SK-N-SH (cell line): ENCODE data around the gene ATP2B3. TPM values are rescaled to one million over a fixed set of nuclear protein-coding genes. Genes with fewer than 3 reads are reported as not detected.

Experiments
- CTCF ChIA-PET: fragments of 300-600, 350-600 bp; formaldehyde crosslinking; extraction: SDS; loops from one replicate; lab custom pipeline; 2021; lab: Yijun Ruan, JAX
- POLR2A ChIA-PET: fragments of 350-600 bp; sonication (Branson Sonifier 250); formaldehyde crosslinking; extraction: SDS; loops from one replicate; lab custom pipeline; 2020; ENCODE audit warnings: antibody characterized with exemption, inconsistent platforms; lab: Yijun Ruan, JAX
- DNase-seq: peaks from one replicate; pipeline ENCODE4 v3.0.0; 2012
- H2AFZ ChIP-seq: fragments of 200-600 bp; sonication (generic); 2 replicates; pipeline ENCODE4 v1.8.1; 2016; ENCODE audit warnings: antibody characterized with exemption, mild to moderate bottlenecking, low read depth
- H3F3A ChIP-seq: fragments of 200-600 bp; sonication (generic); replicated peaks from 2 replicates; pipeline ENCODE3; 2016; ENCODE audit warnings: antibody characterized with exemption, mild to moderate bottlenecking; ENCODE audit not compliant: insufficient read depth
- H3K27ac ChIP-seq, 2 experiments: fragments of 200-500 bp in 1 of 2; fragments of 200-600 bp in 1 of 2; sonication (Bioruptor generic) in 1 of 2; sonication (generic), shearing (Covaris generic) in 1 of 2; 2 replicates each; pipeline versions ENCODE4 v1.5.1 to v1.6.1; 2014 to 2016; ENCODE audit warnings: low read depth in 2 of 2, inconsistent platforms in 1 of 2, low read length in 1 of 2, mild to moderate bottlenecking in 1 of 2, mixed read lengths in 1 of 2
- H3K27me3 ChIP-seq: fragments of 200-600 bp; sonication (generic), shearing (Covaris generic); 2 replicates; pipeline ENCODE4 v1.6.1; 2016; ENCODE audit warnings: mixed run types; ENCODE audit not compliant: insufficient read depth
- H3K36me3 ChIP-seq, 2 experiments: fragments of 200-500 bp in 1 of 2; fragments of 200-600 bp in 1 of 2; sonication (Bioruptor generic) in 1 of 2; sonication (generic) in 1 of 2; replicated peaks in 1 of 2; 2 replicates each; pipeline versions ENCODE3 to v1.5.1; 2014 to 2016; ENCODE audit warnings: low read length in 1 of 2, mild to moderate bottlenecking in 1 of 2; ENCODE audit not compliant: insufficient read depth in 2 of 2, control insufficient read depth in 1 of 2
- H3K4me1 ChIP-seq, 2 experiments: fragments of 200-500 bp in 1 of 2; fragments of 200-600 bp in 1 of 2; sonication (Bioruptor generic) in 1 of 2; sonication (generic), shearing (Covaris generic) in 1 of 2; 2 replicates each; pipeline versions ENCODE4 v1.5.1 to v1.6.1; 2014 to 2016; ENCODE audit warnings: low read depth in 1 of 2, low read length in 1 of 2, mixed run types in 1 of 2; ENCODE audit not compliant: insufficient read depth in 2 of 2, control insufficient read depth in 1 of 2
- H3K4me2 ChIP-seq: fragments of 200-600 bp; sonication (generic), shearing (Covaris generic); 2 replicates; pipeline ENCODE4 v1.6.1; 2017; ENCODE audit warnings: mixed run types
- H3K4me3 ChIP-seq, 2 experiments: fragments of 200-500 bp in 1 of 2; fragments of 200-600 bp in 1 of 2; sonication (Bioruptor generic) in 1 of 2; sonication (generic), shearing (Covaris generic) in 1 of 2; 2 replicates each; pipeline versions ENCODE4 v1.5.1 to v1.8.1; 2014 to 2016; ENCODE audit warnings: low read depth in 2 of 2, inconsistent platforms in 1 of 2, low read length in 1 of 2, mild to moderate bottlenecking in 1 of 2, mixed read lengths in 1 of 2, moderate library complexity in 1 of 2
- H3K79me2 ChIP-seq: fragments of 200-600 bp; sonication (generic); 2 replicates; pipeline ENCODE4 v1.8.1; 2017; ENCODE audit warnings: mild to moderate bottlenecking; ENCODE audit not compliant: insufficient read depth
- H3K9ac ChIP-seq: fragments of 200-600 bp; sonication (generic); 2 replicates; pipeline ENCODE4 v1.6.1; 2017; ENCODE audit warnings: mixed run types
- H3K9me2 ChIP-seq: fragments of 200-600 bp; sonication (generic); 2 replicates; pipeline ENCODE4 v1.6.1; 2017; ENCODE audit warnings: mixed run types
- H3K9me3 ChIP-seq: fragments of 200-600 bp; sonication (generic); 2 replicates; pipeline ENCODE4 v1.6.1; 2017; ENCODE audit warnings: mixed run types, mild to moderate bottlenecking, moderate library complexity
- H4K20me1 ChIP-seq: fragments of 200-600 bp; sonication (generic); 2 replicates; pipeline ENCODE4 v1.6.1; 2017; ENCODE audit warnings: mild to moderate bottlenecking, mixed run types; ENCODE audit not compliant: insufficient read depth
- CHD2 ChIP-seq: fragments of 150-350 bp; IDR thresholded peaks from 2 replicates; pipeline ENCODE4 v1.6.1; 2018; ENCODE audit warnings: low read length; ENCODE audit not compliant: partially characterized antibody
- CTCF ChIP-seq: fragments of 200-600 bp; sonication (generic); IDR thresholded peaks from 2 replicates; pipeline ENCODE4 v1.6.1; 2017; ENCODE audit warnings: antibody characterized with exemption, mild to moderate bottlenecking, moderate library complexity
- ELF1 ChIP-seq: IDR thresholded peaks from 2 replicates; pipeline ENCODE4 v1.4.0; 2012
- FOSL2 ChIP-seq: IDR thresholded peaks from 2 replicates; pipeline ENCODE4 v1.4.0; 2012; ENCODE audit warnings: low read depth, mild to moderate bottlenecking, moderate library complexity, borderline replicate concordance
- GABPA ChIP-seq: IDR thresholded peaks from 2 replicates; pipeline ENCODE4 v1.4.0; 2012; ENCODE audit warnings: low read depth, mild to moderate bottlenecking
- GATA2 ChIP-seq: sonication (generic); formaldehyde crosslinking; IDR thresholded peaks from 2 replicates; pipeline ENCODE4 v1.5.0; 2020; ENCODE audit warnings: mild to moderate bottlenecking, missing genetic modification reagents
- IRF3 ChIP-seq: fragments of 150-350 bp; IDR thresholded peaks from 2 replicates; pipeline ENCODE4 v1.6.1; 2016; ENCODE audit warnings: mild to moderate bottlenecking, low read depth, low read length
- JUND ChIP-seq: IDR thresholded peaks from 2 replicates; pipeline ENCODE4 v1.4.0; 2012
- MAX ChIP-seq: IDR thresholded peaks from 2 replicates; pipeline ENCODE4 v1.4.0; 2012; ENCODE audit warnings: low read depth
- MEF2A ChIP-seq: IDR thresholded peaks from 2 replicates; pipeline ENCODE4 v1.4.0; 2012; ENCODE audit warnings: low read depth, borderline replicate concordance
- MXI1 ChIP-seq: IDR thresholded peaks from 2 replicates; pipeline ENCODE4 v1.6.1; 2012; ENCODE audit warnings: mild to moderate bottlenecking, low read depth, low read length, improper control_type of control experiment
- NFIC ChIP-seq: IDR thresholded peaks from 2 replicates; pipeline ENCODE4 v1.4.0; 2012; ENCODE audit warnings: borderline replicate concordance
- NRF1 ChIP-seq: IDR thresholded peaks from 2 replicates; pipeline ENCODE4 v1.6.1; 2012; ENCODE audit warnings: low read depth, mild to moderate bottlenecking, low read length
- POLR2AphosphoS5 ChIP-seq: IDR thresholded peaks from 2 replicates; pipeline ENCODE4 v1.6.1; 2012; ENCODE audit warnings: low read depth, low read length
- RAD21 ChIP-seq: IDR thresholded peaks from 2 replicates; pipeline ENCODE4 v1.6.1; 2012; ENCODE audit warnings: mild to moderate bottlenecking, low read length
- RCOR1 ChIP-seq: fragments of 150-350 bp; IDR thresholded peaks from 2 replicates; pipeline ENCODE4 v1.6.1; 2017; ENCODE audit warnings: antibody characterized with exemption, low read length
- RXRA ChIP-seq: IDR thresholded peaks from 2 replicates; pipeline ENCODE4 v1.4.0; 2012; ENCODE audit warnings: low read depth, mild to moderate bottlenecking, borderline replicate concordance
- SIN3A ChIP-seq: IDR thresholded peaks from 2 replicates; pipeline ENCODE4 v1.6.1; 2012; ENCODE audit warnings: low read depth, mild to moderate bottlenecking, low read length, moderate library complexity, borderline replicate concordance
- TAF1 ChIP-seq: IDR thresholded peaks from 2 replicates; pipeline ENCODE4 v1.6.1; 2012; ENCODE audit warnings: low read depth, mild to moderate bottlenecking, low read length, moderate library complexity, borderline replicate concordance
- TEAD4 ChIP-seq: IDR thresholded peaks from 2 replicates; pipeline ENCODE4 v1.4.0; 2012; ENCODE audit warnings: mild to moderate bottlenecking, borderline replicate concordance; ENCODE audit not compliant: insufficient read depth
- WGBS: methylation state at CpG from one replicate; pipeline ENCODE4 v1.1.6; 2017; ENCODE audit warnings: low lambda C conversion rate; 5-methylcytosine and 5-hydroxymethylcytosine counted together
- polyA plus RNA-seq, 3 experiments: library from polyadenylated mRNA; depleted of rRNA; stranded (reverse); fragments of >200 nt; gene quantifications; 2 replicates each; pipeline ENCODE4 v1.2.3, GENCODE V29; 2012

The ATP2B3 gene
- polyA plus RNA-seq, 1 of the 3 experiments (the other 2 are of a cell fraction), result 0.16 TPM

GRCh38 chrX:153487590-153488071 is 29.8 kb upstream of the ATP2B3 start:
- WGBS, result no CpG with 5 or more reads among the region's 11 CpGs
- Histone ChIP-seq H3K79me2 (no peaks in the 10 kb centered on the region), H4K20me1 (no peaks in the 10 kb centered on the region), H3F3A (no peaks in the 10 kb centered on the region), H3K4me2 (no peak overlapping the region), H3K9ac (no peak overlapping the region), H3K4me1 (peaks cover 8 to 69% of the 10 kb centered on the region in 2 experiments; a peak in 2 of 4 replicates), H3K27me3 (no peaks in the 10 kb centered on the region), H2AFZ (no peak overlapping the region), H3K9me2 (no peaks in the 10 kb centered on the region), H3K4me3 (no peak overlapping the region), H3K36me3 (no peaks in the 10 kb centered on the region), H3K9me3 (no peaks in the 10 kb centered on the region), H3K27ac (peak overlapping the region in 1 of 2 experiments; percentile 44; a peak in 2 of 4 replicates)
- ChIA-PET CTCF (interaction anchor here (0.6 to 0.9 kb wide), 2 partner anchors 16 to 20 kb away, joined by 3 to 4 read pairs; no protein-coding TSS in a partner anchor), POLR2A (no interaction called here)
- TF ChIP-seq FOSL2 (no peak), CHD2 (no peak), RXRA (no peak), GATA2 (CRISPR knock-in tag) (no peak), MEF2A (no peak), MXI1 (no peak), CTCF (no peak), ELF1 (no peak), RAD21 (no peak), TAF1 (no peak), JUND (no peak), NRF1 (no peak), GABPA (no peak)
- no peak for DNase-seq

GRCh38 chrX:153488231-153488914 is 29.1 kb upstream of the ATP2B3 start:
- 52% methylated on average over 10 of the region's 27 CpGs for WGBS
- ChIA-PET CTCF (interaction anchor here (0.9 kb wide), 1 partner anchor 19 kb away, joined by 3 read pairs; no protein-coding TSS in a partner anchor), POLR2A (no interaction called here)
- no peak for DNase-seq
- Histone ChIP-seq H4K20me1 (no peaks in the 10 kb centered on the region), H3K9me3 (no peaks in the 10 kb centered on the region), H3K4me1 (peaks cover 8 to 69% of the 10 kb centered on the region in 2 experiments; a peak in 2 of 4 replicates), H3K9me2 (no peaks in the 10 kb centered on the region), H2AFZ (peak overlapping the region; percentile 57; the same call in 1 of the 2 replicates), H3F3A (peaks cover 5% of the 10 kb centered on the region), H3K79me2 (no peaks in the 10 kb centered on the region), H3K27me3 (no peaks in the 10 kb centered on the region), H3K27ac (peak overlapping the region in 1 of 2 experiments; percentile 44; a peak in 2 of 4 replicates), H3K4me2 (peak overlapping the region; percentile 28; the same call in 1 of the 2 replicates), H3K4me3 (no peak overlapping the region), H3K9ac (no peak overlapping the region), H3K36me3 (no peaks in the 10 kb centered on the region)
- no peak for TF ChIP-seq MAX
- TF ChIP-seq SIN3A, result no peak
- no peak for TF ChIP-seq TEAD4
- no peak for TF ChIP-seq POLR2AphosphoS5
- TF ChIP-seq NFIC, result no peak
- no peak for TF ChIP-seq FOSL2
- TF ChIP-seq RCOR1, result no peak
- TF ChIP-seq IRF3, result no peak
- no peak for TF ChIP-seq CTCF
